HEK293 (cell line): ENCODE results near the gene LRRC8E.

Source experiments
- BCL11A ChIP-seq: fragments of 450-650 bp; formaldehyde crosslinking; IDR thresholded peaks from 2 replicates; pipeline ENCODE4 v1.5.1; 2016; ENCODE audit warnings: low read depth, missing biosample characterization, missing genetic modification characterization
- BCL11B ChIP-seq: fragments of 450-650 bp; formaldehyde crosslinking; IDR thresholded peaks from 2 replicates; pipeline ENCODE4 v1.5.1; 2016; ENCODE audit warnings: low read depth, missing biosample characterization, missing genetic modification characterization
- GLIS2 ChIP-seq: fragments of 450-650 bp; formaldehyde crosslinking; IDR thresholded peaks from 2 replicates; pipeline ENCODE4 v1.5.1; 2016; ENCODE audit warnings: missing biosample characterization, missing genetic modification characterization
- KLF10 ChIP-seq: fragments of 450-650 bp; IDR thresholded peaks from 2 replicates; pipeline ENCODE4 v1.5.1; 2018; ENCODE audit warnings: missing biosample characterization, mild to moderate bottlenecking, missing genetic modification characterization
- SCRT1 ChIP-seq: fragments of 450-650 bp; formaldehyde crosslinking; IDR thresholded peaks from 2 replicates; pipeline ENCODE4 v1.5.1; 2016; ENCODE audit warnings: missing biosample characterization, missing genetic modification characterization, borderline replicate concordance
- SP2 ChIP-seq: fragments of 450-650 bp; formaldehyde crosslinking; IDR thresholded peaks from 2 replicates; pipeline ENCODE4 v1.5.1; 2016; ENCODE audit warnings: missing biosample characterization, missing genetic modification characterization
- ZBTB48 ChIP-seq: fragments of 450-650 bp; formaldehyde crosslinking; IDR thresholded peaks from 2 replicates; pipeline ENCODE4 v1.5.1; 2016; ENCODE audit warnings: missing biosample characterization, missing genetic modification characterization
- ZFP41 ChIP-seq: fragments of 450-650 bp; formaldehyde crosslinking; IDR thresholded peaks from 2 replicates; pipeline ENCODE4 v1.5.1; 2016; ENCODE audit warnings: missing biosample characterization, missing genetic modification characterization, borderline replicate concordance
- ZFP69B ChIP-seq: fragments of 450-650 bp; formaldehyde crosslinking; IDR thresholded peaks from 2 replicates; pipeline ENCODE4 v1.5.1; 2016; ENCODE audit warnings: missing biosample characterization, missing genetic modification characterization
- ZNF174 ChIP-seq: fragments of 450-650 bp; formaldehyde crosslinking; IDR thresholded peaks from 2 replicates; pipeline ENCODE4 v1.5.0; 2017; ENCODE audit warnings: missing biosample characterization, mild to moderate bottlenecking, missing genetic modification characterization
- ZNF404 ChIP-seq: fragments of 450-650 bp; formaldehyde crosslinking; IDR thresholded peaks from 2 replicates; pipeline ENCODE4 v1.5.1; 2017; ENCODE audit warnings: missing biosample characterization, missing genetic modification characterization
- ZNF561 ChIP-seq: fragments of 450-650 bp; IDR thresholded peaks from 2 replicates; pipeline ENCODE4 v1.5.1; 2018; ENCODE audit warnings: missing biosample characterization, missing genetic modification characterization, borderline replicate concordance
- ZNF660 ChIP-seq: fragments of 450-650 bp; IDR thresholded peaks from 2 replicates; pipeline ENCODE4 v1.5.1; 2018; ENCODE audit warnings: missing biosample characterization, mild to moderate bottlenecking, missing genetic modification characterization
- ZNF670 ChIP-seq: fragments of 450-650 bp; formaldehyde crosslinking; IDR thresholded peaks from 2 replicates; pipeline ENCODE4 v1.5.1; 2016; ENCODE audit warnings: missing biosample characterization, missing genetic modification characterization, low read depth
- ZNF677 ChIP-seq: fragments of 450-650 bp; IDR thresholded peaks from 2 replicates; pipeline ENCODE4 v1.5.0; 2018; ENCODE audit warnings: missing biosample characterization, mild to moderate bottlenecking, missing genetic modification characterization, moderate library complexity
- ZNF76 ChIP-seq: fragments of 450-650 bp; formaldehyde crosslinking; IDR thresholded peaks from 2 replicates; pipeline ENCODE4; 2016; ENCODE audit warnings: low read depth, missing biosample characterization, missing genetic modification characterization, borderline replicate concordance
- TF ChIP-seq, protein P1 (sequence below): fragments of 450-650 bp; formaldehyde crosslinking; IDR thresholded peaks from 2 replicates; pipeline ENCODE4 v1.5.1; 2016; ENCODE audit warnings: missing biosample characterization, missing genetic modification characterization
- TF ChIP-seq, protein P2 (sequence below): fragments of 450-650 bp; formaldehyde crosslinking; IDR thresholded peaks from 2 replicates; pipeline ENCODE4 v1.5.1; 2016; ENCODE audit warnings: missing biosample characterization, missing genetic modification characterization
- TF ChIP-seq, protein P3 (sequence below): fragments of 450-650 bp; formaldehyde crosslinking; IDR thresholded peaks from 2 replicates; pipeline ENCODE4 v1.5.1; 2016; ENCODE audit warnings: missing biosample characterization, missing genetic modification characterization
- TF ChIP-seq, protein P4 (sequence below): fragments of 450-650 bp; formaldehyde crosslinking; IDR thresholded peaks from 2 replicates; pipeline ENCODE4 v1.5.1; 2016; ENCODE audit warnings: missing biosample characterization, missing genetic modification characterization
- TF ChIP-seq, protein P5 (sequence below): fragments of 450-650 bp; formaldehyde crosslinking; IDR thresholded peaks from 2 replicates; pipeline ENCODE4 v1.5.0; 2017; ENCODE audit warnings: missing biosample characterization, missing genetic modification characterization, borderline replicate concordance
- TF ChIP-seq, protein P6 (sequence below): fragments of 450-650 bp; formaldehyde crosslinking; IDR thresholded peaks from 2 replicates; pipeline ENCODE4 v1.5.1; 2017; ENCODE audit warnings: missing biosample characterization, missing genetic modification characterization
- TF ChIP-seq, protein P7 (sequence below): fragments of 450-650 bp; formaldehyde crosslinking; optimal IDR thresholded peaks from 2 replicates; pipeline ENCODE3; 2016; ENCODE audit warnings: missing biosample characterization, mild to moderate bottlenecking, missing genetic modification characterization
- TF ChIP-seq, protein P8 (sequence below): fragments of 450-650 bp; formaldehyde crosslinking; IDR thresholded peaks from 2 replicates; pipeline ENCODE4 v1.5.1; 2017; ENCODE audit warnings: missing biosample characterization, missing genetic modification characterization

The LRRC8E gene

DNA sequence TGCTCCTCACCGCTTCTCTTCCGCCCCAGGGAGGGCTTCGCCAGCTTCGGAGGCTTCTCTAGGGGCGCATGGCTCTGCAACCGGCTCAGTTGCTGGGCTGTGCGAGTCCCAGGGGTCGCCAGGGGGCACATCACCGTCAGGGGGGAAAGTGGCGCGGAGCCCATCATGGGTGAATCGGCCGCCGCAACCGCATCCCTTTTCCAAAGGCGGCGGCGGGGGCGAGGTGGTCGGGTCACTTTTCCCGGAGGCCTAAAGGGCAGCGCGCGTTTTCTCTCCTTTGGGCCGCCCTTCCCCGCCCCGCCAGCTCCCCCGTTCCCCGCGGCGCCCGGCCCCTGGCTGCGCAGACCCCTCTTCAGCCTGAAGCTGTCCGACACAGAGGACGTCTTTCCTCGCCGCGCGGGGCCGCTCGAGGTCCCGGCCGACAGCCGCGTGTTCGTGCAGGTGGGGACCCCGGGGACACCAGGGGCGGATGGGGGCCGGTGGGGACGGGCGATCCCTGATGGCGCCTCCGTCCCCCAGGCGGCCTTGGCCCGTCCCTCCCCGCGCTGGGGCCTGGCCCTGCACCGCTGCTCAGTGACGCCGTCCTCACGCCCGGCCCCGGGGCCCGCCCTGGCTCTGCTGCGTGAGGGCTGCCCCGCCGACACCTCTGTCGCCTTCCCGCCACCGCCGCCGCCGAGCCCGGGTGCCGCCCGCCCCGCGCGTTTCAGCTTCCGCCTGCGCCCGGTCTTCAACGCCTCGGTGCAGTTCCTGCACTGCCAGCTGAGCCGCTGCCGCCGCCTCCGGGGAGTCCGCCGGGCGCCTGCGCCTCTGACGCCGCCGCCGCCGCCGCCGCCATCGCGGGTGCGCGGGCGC is 28.0 kb downstream of the LRRC8E start (continued):
- TF ChIP-seq, protein P1, sequence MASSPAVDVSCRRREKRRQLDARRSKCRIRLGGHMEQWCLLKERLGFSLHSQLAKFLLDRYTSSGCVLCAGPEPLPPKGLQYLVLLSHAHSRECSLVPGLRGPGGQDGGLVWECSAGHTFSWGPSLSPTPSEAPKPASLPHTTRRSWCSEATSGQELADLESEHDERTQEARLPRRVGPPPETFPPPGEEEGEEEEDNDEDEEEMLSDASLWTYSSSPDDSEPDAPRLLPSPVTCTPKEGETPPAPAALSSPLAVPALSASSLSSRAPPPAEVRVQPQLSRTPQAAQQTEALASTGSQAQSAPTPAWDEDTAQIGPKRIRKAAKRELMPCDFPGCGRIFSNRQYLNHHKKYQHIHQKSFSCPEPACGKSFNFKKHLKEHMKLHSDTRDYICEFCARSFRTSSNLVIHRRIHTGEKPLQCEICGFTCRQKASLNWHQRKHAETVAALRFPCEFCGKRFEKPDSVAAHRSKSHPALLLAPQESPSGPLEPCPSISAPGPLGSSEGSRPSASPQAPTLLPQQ (tag by site-specific recombination) = peak; percentile 66; the same call in 1 of the 2 replicates
- TF ChIP-seq, protein P2, sequence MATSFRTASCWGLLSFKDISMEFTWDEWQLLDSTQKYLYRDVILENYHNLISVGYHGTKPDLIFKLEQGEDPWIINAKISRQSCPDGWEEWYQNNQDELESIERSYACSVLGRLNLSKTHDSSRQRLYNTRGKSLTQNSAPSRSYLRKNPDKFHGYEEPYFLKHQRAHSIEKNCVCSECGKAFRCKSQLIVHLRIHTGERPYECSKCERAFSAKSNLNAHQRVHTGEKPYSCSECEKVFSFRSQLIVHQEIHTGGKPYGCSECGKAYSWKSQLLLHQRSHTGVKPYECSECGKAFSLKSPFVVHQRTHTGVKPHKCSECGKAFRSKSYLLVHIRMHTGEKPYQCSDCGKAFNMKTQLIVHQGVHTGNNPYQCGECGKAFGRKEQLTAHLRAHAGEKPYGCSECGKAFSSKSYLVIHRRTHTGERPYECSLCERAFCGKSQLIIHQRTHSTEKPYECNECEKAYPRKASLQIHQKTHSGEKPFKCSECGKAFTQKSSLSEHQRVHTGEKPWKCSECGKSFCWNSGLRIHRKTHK (tag by site-specific recombination) = no peak
- TF ChIP-seq, protein P3, sequence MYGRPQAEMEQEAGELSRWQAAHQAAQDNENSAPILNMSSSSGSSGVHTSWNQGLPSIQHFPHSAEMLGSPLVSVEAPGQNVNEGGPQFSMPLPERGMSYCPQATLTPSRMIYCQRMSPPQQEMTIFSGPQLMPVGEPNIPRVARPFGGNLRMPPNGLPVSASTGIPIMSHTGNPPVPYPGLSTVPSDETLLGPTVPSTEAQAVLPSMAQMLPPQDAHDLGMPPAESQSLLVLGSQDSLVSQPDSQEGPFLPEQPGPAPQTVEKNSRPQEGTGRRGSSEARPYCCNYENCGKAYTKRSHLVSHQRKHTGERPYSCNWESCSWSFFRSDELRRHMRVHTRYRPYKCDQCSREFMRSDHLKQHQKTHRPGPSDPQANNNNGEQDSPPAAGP (tag by site-specific recombination) = peak; percentile 54; the same call in 1 of the 2 replicates
- TF ChIP-seq ZNF561 (tag by site-specific recombination) (peak; percentile 87; the same call in 1 of the 2 replicates), SP2 (tag by site-specific recombination) (peak; percentile 46), GLIS2 (peak; percentile 58), ZFP41 (tag by site-specific recombination) (no peak), KLF10 (no peak; the same call in 1 of the 2 replicates), BCL11A (tag by site-specific recombination) (no peak), ZFP69B (tag by site-specific recombination) (0 out of 2 replicates have a peak, but pooled peaks have one; percentile 12), ZNF677 (tag by site-specific recombination) (0 out of 2 replicates have a peak, but pooled peaks have one; percentile 13), ZNF404 (tag by site-specific recombination) (no peak), ZNF670 (tag by site-specific recombination) (no peak), ZNF76 (tag by site-specific recombination) (peak; percentile 36; the same call in 1 of the 2 replicates), BCL11B (peak; percentile 46; the same call in 1 of the 2 replicates), ZBTB48 (tag by site-specific recombination) (peak; percentile 48), ZNF660 (tag by site-specific recombination) (0 out of 2 replicates have a peak, but pooled peaks have one; percentile 40), ZNF174 (no peak), SCRT1 (no peak)
- TF ChIP-seq, protein P4, sequence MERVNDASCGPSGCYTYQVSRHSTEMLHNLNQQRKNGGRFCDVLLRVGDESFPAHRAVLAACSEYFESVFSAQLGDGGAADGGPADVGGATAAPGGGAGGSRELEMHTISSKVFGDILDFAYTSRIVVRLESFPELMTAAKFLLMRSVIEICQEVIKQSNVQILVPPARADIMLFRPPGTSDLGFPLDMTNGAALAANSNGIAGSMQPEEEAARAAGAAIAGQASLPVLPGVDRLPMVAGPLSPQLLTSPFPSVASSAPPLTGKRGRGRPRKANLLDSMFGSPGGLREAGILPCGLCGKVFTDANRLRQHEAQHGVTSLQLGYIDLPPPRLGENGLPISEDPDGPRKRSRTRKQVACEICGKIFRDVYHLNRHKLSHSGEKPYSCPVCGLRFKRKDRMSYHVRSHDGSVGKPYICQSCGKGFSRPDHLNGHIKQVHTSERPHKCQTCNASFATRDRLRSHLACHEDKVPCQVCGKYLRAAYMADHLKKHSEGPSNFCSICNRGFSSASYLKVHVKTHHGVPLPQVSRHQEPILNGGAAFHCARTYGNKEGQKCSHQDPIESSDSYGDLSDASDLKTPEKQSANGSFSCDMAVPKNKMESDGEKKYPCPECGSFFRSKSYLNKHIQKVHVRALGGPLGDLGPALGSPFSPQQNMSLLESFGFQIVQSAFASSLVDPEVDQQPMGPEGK (tag by site-specific recombination) = peak; percentile 18
- TF ChIP-seq, protein P5, sequence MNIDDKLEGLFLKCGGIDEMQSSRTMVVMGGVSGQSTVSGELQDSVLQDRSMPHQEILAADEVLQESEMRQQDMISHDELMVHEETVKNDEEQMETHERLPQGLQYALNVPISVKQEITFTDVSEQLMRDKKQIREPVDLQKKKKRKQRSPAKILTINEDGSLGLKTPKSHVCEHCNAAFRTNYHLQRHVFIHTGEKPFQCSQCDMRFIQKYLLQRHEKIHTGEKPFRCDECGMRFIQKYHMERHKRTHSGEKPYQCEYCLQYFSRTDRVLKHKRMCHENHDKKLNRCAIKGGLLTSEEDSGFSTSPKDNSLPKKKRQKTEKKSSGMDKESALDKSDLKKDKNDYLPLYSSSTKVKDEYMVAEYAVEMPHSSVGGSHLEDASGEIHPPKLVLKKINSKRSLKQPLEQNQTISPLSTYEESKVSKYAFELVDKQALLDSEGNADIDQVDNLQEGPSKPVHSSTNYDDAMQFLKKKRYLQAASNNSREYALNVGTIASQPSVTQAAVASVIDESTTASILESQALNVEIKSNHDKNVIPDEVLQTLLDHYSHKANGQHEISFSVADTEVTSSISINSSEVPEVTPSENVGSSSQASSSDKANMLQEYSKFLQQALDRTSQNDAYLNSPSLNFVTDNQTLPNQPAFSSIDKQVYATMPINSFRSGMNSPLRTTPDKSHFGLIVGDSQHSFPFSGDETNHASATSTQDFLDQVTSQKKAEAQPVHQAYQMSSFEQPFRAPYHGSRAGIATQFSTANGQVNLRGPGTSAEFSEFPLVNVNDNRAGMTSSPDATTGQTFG = no peak
- TF ChIP-seq, protein P6, sequence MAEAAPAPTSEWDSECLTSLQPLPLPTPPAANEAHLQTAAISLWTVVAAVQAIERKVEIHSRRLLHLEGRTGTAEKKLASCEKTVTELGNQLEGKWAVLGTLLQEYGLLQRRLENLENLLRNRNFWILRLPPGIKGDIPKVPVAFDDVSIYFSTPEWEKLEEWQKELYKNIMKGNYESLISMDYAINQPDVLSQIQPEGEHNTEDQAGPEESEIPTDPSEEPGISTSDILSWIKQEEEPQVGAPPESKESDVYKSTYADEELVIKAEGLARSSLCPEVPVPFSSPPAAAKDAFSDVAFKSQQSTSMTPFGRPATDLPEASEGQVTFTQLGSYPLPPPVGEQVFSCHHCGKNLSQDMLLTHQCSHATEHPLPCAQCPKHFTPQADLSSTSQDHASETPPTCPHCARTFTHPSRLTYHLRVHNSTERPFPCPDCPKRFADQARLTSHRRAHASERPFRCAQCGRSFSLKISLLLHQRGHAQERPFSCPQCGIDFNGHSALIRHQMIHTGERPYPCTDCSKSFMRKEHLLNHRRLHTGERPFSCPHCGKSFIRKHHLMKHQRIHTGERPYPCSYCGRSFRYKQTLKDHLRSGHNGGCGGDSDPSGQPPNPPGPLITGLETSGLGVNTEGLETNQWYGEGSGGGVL (tag by site-specific recombination) = 0 out of 2 replicates have a peak, but pooled peaks have one; percentile 14
- TF ChIP-seq, protein P7, sequence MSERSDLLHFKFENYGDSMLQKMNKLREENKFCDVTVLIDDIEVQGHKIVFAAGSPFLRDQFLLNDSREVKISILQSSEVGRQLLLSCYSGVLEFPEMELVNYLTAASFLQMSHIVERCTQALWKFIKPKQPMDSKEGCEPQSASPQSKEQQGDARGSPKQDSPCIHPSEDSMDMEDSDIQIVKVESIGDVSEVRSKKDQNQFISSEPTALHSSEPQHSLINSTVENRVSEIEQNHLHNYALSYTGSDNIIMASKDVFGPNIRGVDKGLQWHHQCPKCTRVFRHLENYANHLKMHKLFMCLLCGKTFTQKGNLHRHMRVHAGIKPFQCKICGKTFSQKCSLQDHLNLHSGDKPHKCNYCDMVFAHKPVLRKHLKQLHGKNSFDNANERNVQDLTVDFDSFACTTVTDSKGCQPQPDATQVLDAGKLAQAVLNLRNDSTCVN (tag by site-specific recombination) = peak; percentile 33
- TF ChIP-seq, protein P8, sequence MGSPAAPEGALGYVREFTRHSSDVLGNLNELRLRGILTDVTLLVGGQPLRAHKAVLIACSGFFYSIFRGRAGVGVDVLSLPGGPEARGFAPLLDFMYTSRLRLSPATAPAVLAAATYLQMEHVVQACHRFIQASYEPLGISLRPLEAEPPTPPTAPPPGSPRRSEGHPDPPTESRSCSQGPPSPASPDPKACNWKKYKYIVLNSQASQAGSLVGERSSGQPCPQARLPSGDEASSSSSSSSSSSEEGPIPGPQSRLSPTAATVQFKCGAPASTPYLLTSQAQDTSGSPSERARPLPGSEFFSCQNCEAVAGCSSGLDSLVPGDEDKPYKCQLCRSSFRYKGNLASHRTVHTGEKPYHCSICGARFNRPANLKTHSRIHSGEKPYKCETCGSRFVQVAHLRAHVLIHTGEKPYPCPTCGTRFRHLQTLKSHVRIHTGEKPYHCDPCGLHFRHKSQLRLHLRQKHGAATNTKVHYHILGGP (tag by site-specific recombination) = no peak
